GM12872 (cell line): Measurements from ENCODE around the gene XXYLT1.

ENCODE experiments used
- CTCF ChIP-seq: IDR thresholded peaks from 3 replicates; pipeline ENCODE4 v1.5.1; 2011; ENCODE audit warnings: low read depth, mild to moderate bottlenecking, low read length, moderate library complexity; ENCODE audit not compliant: insufficient read depth

Gene XXYLT1

DNA sequence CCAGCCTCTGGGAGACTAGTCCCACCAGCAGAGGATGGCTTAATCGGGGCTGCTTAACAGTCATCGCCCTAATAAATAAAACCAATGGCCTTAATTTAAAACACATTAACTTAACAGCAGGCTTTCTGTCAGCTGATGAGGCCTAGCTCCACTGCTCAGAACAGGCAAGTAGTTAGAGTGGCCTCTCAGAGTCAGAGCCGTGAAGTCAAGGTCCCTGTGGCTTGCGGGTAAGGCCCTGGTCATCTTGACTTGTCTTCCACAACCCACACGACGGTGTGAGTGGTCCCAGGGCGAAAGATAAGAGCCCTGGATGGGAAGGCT is 11.8 kb downstream of the XXYLT1 start:
- no peak for TF ChIP-seq CTCF

DNA sequence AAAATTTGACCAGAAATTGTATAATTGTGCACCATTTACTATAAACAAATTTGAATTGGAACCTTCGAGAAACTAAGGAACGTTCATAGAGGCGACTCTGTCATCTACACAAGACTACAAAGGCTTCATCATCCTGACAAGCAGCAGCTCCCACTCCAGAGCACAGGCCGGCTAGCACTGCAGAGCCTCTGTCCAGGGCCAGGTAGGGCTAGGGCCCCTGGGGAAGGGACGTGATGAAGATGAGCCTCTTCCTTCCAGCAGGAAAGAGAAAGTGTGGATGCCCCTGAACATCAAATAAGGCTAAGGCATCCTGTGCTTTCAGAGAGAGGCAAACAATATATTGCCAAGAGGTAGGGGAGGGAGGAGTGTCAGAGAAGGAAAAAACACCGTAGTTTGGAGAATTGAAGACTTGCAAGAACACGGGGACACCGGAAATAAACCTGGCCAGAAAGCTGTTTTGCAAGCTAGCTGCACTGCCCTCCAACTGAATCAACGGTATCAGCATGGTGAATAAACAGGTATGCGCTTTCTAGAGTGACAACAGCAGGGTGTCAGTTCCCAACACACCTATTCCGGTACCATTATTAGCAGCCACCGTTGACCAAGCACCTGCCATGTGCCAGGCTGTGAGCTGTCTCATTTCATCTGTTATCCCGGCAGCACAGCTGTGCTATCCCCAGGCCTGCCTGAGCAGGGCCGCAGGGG is 12.4 kb downstream of the XXYLT1 start:
- no peak for TF ChIP-seq CTCF

DNA sequence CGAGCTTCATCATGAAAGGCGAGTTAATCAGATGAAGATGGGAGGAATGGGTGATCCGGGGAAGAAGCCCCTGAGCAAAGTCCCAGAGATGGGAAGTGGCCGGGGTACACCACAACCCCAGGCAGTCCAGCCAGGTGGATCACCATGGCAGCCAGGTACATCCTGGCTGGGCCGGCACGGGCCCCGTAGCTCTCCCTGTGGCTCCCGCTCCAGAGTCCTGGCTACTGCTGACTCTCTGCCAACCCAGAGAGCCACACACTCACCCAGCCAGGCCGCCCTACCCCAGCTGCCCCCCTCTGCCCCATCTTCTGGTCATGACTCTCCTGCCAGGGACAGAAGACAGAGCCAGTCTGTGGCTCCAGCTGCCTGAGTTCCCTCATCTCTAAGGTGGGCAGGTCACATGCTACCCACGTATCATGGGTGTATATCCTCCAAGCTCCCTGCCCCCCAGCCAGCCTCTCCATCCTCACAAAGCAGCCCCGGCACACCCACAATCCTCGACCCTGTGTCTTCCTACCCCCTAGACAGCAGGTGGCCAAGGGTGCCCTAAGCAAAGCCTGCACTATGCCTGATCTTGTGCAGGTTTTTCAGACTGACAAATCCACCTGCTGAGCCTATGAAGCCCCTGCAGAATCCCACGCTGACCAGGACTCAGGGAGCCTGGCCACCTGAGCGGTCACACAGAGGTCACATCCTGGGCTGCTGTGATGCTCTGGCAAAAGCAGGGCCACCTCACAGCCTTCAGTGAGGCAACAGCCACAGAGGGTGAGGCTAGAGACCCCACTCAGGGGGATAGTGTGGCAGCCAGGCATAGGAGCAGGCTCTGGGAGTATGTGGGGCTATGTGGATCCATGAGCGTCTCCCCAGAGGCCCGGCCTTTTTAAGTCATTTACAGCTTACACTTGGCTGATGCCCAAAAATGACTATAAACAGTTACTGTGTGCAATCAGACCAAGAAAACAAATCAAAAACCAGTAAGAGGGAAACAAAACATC is 13.2 kb downstream of the XXYLT1 start:
- no peak for TF ChIP-seq CTCF

- TF ChIP-seq CTCF, result no peak
Observed at GRCh38 chr3:195256639-195257453, 14.1 kb downstream of the XXYLT1 start.

DNA sequence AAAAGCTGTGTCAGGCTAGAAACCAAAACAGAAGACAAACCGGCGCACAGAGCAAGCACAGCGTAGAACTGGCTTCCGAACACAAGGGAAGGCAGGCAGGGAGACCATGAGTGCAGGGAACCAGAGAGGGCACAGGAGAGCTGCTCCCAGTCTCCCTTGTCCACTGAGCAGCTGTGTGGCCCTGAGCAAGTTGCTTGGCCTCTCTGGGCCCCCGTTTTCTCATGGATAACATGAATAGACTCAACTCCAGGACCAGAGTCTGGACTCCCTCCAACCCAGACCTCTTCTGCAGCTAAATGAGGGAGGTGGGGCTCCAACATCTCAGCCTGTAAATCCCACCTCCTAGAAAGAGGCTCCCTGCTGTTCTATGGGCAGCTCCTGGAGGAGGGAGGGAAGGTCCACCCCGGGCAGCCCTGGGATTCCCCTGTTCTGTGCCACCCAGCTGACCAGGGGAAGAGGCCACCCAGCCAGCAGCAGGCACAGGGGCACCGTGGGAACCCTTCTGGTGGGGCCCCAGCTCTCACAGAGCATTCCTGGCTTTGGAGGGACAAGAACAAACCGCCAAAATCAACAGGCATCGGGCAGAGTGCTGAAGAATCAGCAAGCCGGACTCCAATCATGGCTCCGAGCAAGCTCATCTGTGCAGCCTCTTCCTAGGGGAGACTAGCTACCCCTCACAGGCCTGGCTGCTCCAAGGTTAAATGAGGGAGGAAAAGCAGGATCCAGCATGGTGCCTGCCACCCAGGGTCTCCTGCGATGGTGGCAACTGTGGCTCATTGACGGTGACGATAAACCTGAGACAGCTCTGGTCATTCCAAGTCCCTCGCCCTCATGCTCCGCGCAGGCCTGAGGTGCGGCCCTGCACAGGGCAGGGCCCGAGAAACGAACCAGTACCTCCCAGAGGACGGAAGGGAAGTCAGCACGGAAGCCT is 15.1 kb downstream of the XXYLT1 start:
- no peak for TF ChIP-seq CTCF

DNA sequence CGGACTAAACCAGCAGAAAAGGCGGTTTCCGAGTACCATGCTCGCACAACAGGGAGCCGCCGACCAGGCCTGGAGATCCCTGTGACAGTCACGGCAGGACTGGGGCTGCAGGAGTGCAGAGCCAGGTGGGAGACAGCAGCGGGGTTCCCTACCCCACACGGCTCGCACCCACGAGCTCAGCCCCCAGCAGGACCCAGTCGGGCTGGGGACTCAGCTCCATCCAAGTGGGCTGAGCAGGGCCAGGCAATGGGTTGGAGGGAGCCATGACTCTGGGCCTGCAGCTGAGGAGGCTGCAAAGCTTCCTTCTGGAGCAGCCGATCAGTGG is 15.8 kb downstream of the XXYLT1 start:
- TF ChIP-seq CTCF, result no peak
